ENCODE measurements around the gene CACNA2D2.

- TF ChIP-seq CTCF (IDR thresholded peaks at IDR 0.05; ENCODE audit: low read length): no peak
- no peak for TF ChIP-seq EZH2 (IDR thresholded peaks at IDR 0.05; ENCODE audit: borderline replicate concordance, low read length)
Measured at GRCh38 chr3:50425911-50426310, 77.5 kb downstream of the CACNA2D2 start.

Measured in OCI-LY1 (cell line).